ENCODE measurements around the gene INVS. TPM values are rescaled to one million over a fixed set of nuclear protein-coding genes. Genes with fewer than 3 reads are reported as not detected.
A peak's percentile ranks its signal among the peaks of the same experiment; 100 is the strongest.

Gene INVS
- total and polyA plus RNA-seq, 2 donors (not counting 1 experiment from before 2014, with no cell fraction given): 13.9 to 37.0 TPM

DNA sequence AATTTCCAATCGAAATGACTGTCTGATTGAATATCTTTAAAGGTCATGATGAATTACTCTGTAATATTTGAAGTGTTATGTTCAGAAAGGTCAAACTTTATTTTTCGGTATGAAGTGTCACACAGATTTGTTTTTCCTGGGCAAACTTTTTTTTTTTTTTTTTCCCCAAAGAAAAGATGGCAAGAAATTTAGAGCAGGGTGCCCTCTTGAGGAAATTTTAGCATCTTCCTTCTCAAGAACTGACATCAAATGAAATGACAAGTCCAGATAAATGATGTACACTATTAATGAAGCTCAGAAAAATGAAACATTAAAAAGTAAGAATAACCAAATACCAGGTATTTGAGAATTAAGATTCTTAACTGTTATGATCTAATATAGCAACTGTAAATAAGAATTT, 123.6 kb downstream of the INVS start:
- ATAC-seq (ENCODE audit: low read depth): no peak
- Histone ChIP-seq H3K4me3 (ENCODE audit: control extremely low read depth in 1 of 5, extremely low read depth in 1 of 5, insufficient read depth in 1 of 5, low read depth in 2 of 5, low read length in 4 of 5) (no peak overlapping the region), H3K27me3 (replicated peaks in 1 of 4; ENCODE audit: control extremely low read depth in 1 of 4, control insufficient read depth in 3 of 4, insufficient read depth in 4 of 4, low read length in 3 of 4) (no peaks in the 10 kb centered on the region), H4K20me1 (ENCODE audit: control insufficient read depth, insufficient read depth, low read length, poor library complexity, severe bottlenecking) (no peaks in the 10 kb centered on the region), H2AFZ (ENCODE audit: insufficient read depth, low read depth, low read length, poor library complexity, severe bottlenecking) (no peak overlapping the region), H3K9ac (ENCODE audit: low read length) (no peak overlapping the region), H3K9me3 (ENCODE audit: control extremely low read depth in 1 of 3, control insufficient read depth in 2 of 3, insufficient read depth in 1 of 3, low read length in 2 of 3) (no peaks in the 10 kb centered on the region), H3K27ac (ENCODE audit: low read length in 2 of 2) (no peak overlapping the region), H3K4me2 (replicated peaks; ENCODE audit: low read depth, low read length, poor library complexity, severe bottlenecking) (no peak overlapping the region), H3K36me3 (replicated peaks in 1 of 2; ENCODE audit: control extremely low read depth in 1 of 2, control insufficient read depth in 1 of 2, extremely low read depth in 1 of 2, insufficient read depth in 2 of 2, low read length in 1 of 2) (peaks cover 0 to 3% of the 10 kb centered on the region in 2 experiments), H3K79me2 (ENCODE audit: control insufficient read depth, insufficient read depth, low read length) (no peaks in the 10 kb centered on the region), H3K4me1 (ENCODE audit: control insufficient read depth in 2 of 2, insufficient read depth in 2 of 2, low read length in 2 of 2) (peaks cover 0 to 3% of the 10 kb centered on the region in 2 donors)
- ChIA-PET POLR2A (no interaction called here), CTCF (interaction anchor here (0.7 to 12.2 kb wide), 8 partner anchors 8 to 1037 kb away, joined by 3 to 141 read pairs (median 4); no protein-coding TSS in a partner anchor)
- TF ChIP-seq EZH2 (IDR thresholded peaks at IDR 0.05; ENCODE audit: borderline replicate concordance, insufficient read depth, low read depth, low read length, poor library complexity, severe bottlenecking): no peak
- TF ChIP-seq, protein P1, sequence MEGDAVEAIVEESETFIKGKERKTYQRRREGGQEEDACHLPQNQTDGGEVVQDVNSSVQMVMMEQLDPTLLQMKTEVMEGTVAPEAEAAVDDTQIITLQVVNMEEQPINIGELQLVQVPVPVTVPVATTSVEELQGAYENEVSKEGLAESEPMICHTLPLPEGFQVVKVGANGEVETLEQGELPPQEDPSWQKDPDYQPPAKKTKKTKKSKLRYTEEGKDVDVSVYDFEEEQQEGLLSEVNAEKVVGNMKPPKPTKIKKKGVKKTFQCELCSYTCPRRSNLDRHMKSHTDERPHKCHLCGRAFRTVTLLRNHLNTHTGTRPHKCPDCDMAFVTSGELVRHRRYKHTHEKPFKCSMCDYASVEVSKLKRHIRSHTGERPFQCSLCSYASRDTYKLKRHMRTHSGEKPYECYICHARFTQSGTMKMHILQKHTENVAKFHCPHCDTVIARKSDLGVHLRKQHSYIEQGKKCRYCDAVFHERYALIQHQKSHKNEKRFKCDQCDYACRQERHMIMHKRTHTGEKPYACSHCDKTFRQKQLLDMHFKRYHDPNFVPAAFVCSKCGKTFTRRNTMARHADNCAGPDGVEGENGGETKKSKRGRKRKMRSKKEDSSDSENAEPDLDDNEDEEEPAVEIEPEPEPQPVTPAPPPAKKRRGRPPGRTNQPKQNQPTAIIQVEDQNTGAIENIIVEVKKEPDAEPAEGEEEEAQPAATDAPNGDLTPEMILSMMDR (IDR thresholded peaks at IDR 0.05): no peak
- intact Hi-C loops (cut with micrococcal nuclease): no loop called here
- WGBS (ENCODE audit: insufficient coverage): no CpG with 5 or more reads among the region's 2 CpGs
- DNase-seq: peak; percentile 16
- H3K4me3 Mint-ChIP-seq: no peak overlapping the region
- no peak overlapping the region for H3K27ac Mint-ChIP-seq
- no peaks in the 10 kb centered on the region for H3K9me3 Mint-ChIP-seq (ENCODE audit: insufficient read depth)
- H3K27me3 Mint-ChIP-seq: no peaks in the 10 kb centered on the region
- peaks cover 4% of the 10 kb centered on the region for H3K4me1 Mint-ChIP-seq

DNA sequence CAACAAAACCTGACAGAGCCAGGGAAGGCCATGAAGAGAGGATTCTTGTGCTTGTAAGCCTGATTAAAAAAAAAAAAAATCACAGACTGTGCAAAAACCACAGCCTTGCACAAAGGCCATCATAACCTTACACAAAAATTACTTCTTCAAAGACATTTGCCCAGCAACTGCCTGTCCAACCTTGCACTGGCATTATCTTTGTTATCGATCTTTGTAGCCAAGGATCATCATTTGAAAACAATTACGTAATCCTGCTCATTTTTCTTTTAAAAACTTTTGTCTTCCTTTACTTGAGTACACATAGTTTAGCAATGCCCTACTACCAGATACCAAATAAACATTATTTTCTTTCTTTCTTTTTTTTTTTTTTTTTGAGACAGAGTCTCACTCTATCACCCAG, 128.6 kb downstream of the INVS start:
- no peak overlapping the region for H3K4me3 ChIP-seq (ENCODE audit: control extremely low read depth in 1 of 5, extremely low read depth in 1 of 5, insufficient read depth in 1 of 5, low read depth in 2 of 5, low read length in 4 of 5)
- no peaks in the 10 kb centered on the region for H3K9me3 ChIP-seq (ENCODE audit: control extremely low read depth in 1 of 3, control insufficient read depth in 2 of 3, insufficient read depth in 1 of 3, low read length in 2 of 3)
- peaks cover 4 to 10% of the 10 kb centered on the region in 2 experiments for H3K36me3 ChIP-seq (replicated peaks in 1 of 2; ENCODE audit: control extremely low read depth in 1 of 2, control insufficient read depth in 1 of 2, extremely low read depth in 1 of 2, insufficient read depth in 2 of 2, low read length in 1 of 2)
- no peak for DNase-seq
- no peak overlapping the region for H3K4me2 ChIP-seq (replicated peaks; ENCODE audit: low read depth, low read length, poor library complexity, severe bottlenecking)
- H3K4me1 ChIP-seq (ENCODE audit: control insufficient read depth in 2 of 2, insufficient read depth in 2 of 2, low read length in 2 of 2): peaks cover 0 to 3% of the 10 kb centered on the region in 2 donors
- no peak for ATAC-seq (ENCODE audit: low read depth)
- H3K27ac ChIP-seq (ENCODE audit: low read length in 2 of 2): no peak overlapping the region
- peaks cover 2% of the 10 kb centered on the region for H3K4me1 Mint-ChIP-seq
- H3K4me3 Mint-ChIP-seq: no peak overlapping the region
- H3K27me3 Mint-ChIP-seq: no peaks in the 10 kb centered on the region
- 100% methylated on average over 2 of the region's 2 CpGs for WGBS (ENCODE audit: insufficient coverage)
- no peaks in the 10 kb centered on the region for H4K20me1 ChIP-seq (ENCODE audit: control insufficient read depth, insufficient read depth, low read length, poor library complexity, severe bottlenecking)
- TF ChIP-seq, protein P1 (IDR thresholded peaks at IDR 0.05): no peak
- no peak for TF ChIP-seq EZH2 (IDR thresholded peaks at IDR 0.05; ENCODE audit: borderline replicate concordance, insufficient read depth, low read depth, low read length, poor library complexity, severe bottlenecking)
- H3K27ac Mint-ChIP-seq: no peak overlapping the region
- H3K9ac ChIP-seq (ENCODE audit: low read length): no peak overlapping the region
- no peak overlapping the region for H2AFZ ChIP-seq (ENCODE audit: insufficient read depth, low read depth, low read length, poor library complexity, severe bottlenecking)
- H3K27me3 ChIP-seq (replicated peaks in 1 of 4; ENCODE audit: control extremely low read depth in 1 of 4, control insufficient read depth in 3 of 4, insufficient read depth in 4 of 4, low read length in 3 of 4): no peaks in the 10 kb centered on the region
- no peaks in the 10 kb centered on the region for H3K79me2 ChIP-seq (ENCODE audit: control insufficient read depth, insufficient read depth, low read length)
- CTCF ChIA-PET: interaction anchor here (0.6 kb wide), 1 partner anchor 535 kb away, joined by 3 read pairs; no protein-coding TSS in a partner anchor
- POLR2A ChIA-PET: no interaction called here
- no peaks in the 10 kb centered on the region for H3K9me3 Mint-ChIP-seq (ENCODE audit: insufficient read depth)
- intact Hi-C loops (cut with micrococcal nuclease): no loop called here
